MM.1S (cell line): ENCODE measurements around the gene PCDHGA10.

Source experiments
- EZH2 ChIP-seq: fragments of 300-600 bp; sonication (generic); optimal IDR thresholded peaks from 2 replicates; pipeline ENCODE3; 2017; ENCODE audit warnings: low read depth, mild to moderate bottlenecking, antibody characterized with exemption, low read length, mixed read lengths
- TF ChIP-seq, protein P1 (sequence below): fragments of 300-600 bp; sonication (generic); IDR thresholded peaks from 2 replicates; pipeline ENCODE4 v1.5.1; 2016; ENCODE audit warnings: antibody characterized with exemption, low read length, mixed read lengths

DNA sequence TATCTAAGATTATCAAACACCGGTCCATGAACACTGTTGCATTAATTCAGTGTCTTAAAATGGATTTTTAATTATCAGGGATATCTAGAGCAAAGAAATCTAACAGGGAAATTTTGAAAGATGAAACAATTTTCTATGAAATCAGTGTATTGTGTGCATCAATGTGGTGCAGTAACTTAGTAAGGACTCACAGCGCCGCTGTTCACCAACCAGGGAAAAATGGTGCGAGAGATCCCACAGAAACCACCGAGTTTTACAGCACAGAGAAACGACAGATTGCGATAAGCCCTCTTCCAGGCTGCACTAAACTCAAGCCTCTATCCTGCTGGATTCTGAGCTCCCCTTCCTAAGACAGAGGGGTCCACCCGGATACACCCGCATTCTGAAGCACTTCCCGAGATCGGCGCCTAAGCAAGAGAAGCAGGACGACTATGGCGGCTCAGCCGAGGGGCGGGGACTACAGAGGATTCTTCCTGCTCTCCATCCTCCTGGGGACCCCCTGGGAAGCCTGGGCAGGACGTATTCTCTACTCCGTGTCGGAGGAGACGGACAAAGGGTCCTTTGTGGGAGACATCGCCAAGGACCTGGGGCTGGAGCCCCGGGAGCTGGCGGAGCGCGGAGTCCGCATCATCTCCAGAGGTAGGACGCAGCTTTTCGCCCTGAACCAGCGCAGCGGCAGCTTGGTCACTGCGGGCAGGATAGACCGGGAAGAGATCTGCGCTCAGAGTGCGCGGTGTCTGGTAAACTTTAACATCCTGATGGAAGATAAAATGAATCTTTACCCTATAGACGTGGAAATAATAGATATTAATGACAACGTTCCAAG, 30.1 kb upstream of the PCDHGA10 start, which contains the start of gene PCDHGA7:
- TF ChIP-seq, protein P1, sequence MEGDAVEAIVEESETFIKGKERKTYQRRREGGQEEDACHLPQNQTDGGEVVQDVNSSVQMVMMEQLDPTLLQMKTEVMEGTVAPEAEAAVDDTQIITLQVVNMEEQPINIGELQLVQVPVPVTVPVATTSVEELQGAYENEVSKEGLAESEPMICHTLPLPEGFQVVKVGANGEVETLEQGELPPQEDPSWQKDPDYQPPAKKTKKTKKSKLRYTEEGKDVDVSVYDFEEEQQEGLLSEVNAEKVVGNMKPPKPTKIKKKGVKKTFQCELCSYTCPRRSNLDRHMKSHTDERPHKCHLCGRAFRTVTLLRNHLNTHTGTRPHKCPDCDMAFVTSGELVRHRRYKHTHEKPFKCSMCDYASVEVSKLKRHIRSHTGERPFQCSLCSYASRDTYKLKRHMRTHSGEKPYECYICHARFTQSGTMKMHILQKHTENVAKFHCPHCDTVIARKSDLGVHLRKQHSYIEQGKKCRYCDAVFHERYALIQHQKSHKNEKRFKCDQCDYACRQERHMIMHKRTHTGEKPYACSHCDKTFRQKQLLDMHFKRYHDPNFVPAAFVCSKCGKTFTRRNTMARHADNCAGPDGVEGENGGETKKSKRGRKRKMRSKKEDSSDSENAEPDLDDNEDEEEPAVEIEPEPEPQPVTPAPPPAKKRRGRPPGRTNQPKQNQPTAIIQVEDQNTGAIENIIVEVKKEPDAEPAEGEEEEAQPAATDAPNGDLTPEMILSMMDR = peak; percentile 76
- no peak for TF ChIP-seq EZH2
